ENCODE data around the gene MAD1L1.
A peak's percentile ranks its signal among the peaks of the same experiment; 100 is the strongest.

Gene MAD1L1

DNA sequence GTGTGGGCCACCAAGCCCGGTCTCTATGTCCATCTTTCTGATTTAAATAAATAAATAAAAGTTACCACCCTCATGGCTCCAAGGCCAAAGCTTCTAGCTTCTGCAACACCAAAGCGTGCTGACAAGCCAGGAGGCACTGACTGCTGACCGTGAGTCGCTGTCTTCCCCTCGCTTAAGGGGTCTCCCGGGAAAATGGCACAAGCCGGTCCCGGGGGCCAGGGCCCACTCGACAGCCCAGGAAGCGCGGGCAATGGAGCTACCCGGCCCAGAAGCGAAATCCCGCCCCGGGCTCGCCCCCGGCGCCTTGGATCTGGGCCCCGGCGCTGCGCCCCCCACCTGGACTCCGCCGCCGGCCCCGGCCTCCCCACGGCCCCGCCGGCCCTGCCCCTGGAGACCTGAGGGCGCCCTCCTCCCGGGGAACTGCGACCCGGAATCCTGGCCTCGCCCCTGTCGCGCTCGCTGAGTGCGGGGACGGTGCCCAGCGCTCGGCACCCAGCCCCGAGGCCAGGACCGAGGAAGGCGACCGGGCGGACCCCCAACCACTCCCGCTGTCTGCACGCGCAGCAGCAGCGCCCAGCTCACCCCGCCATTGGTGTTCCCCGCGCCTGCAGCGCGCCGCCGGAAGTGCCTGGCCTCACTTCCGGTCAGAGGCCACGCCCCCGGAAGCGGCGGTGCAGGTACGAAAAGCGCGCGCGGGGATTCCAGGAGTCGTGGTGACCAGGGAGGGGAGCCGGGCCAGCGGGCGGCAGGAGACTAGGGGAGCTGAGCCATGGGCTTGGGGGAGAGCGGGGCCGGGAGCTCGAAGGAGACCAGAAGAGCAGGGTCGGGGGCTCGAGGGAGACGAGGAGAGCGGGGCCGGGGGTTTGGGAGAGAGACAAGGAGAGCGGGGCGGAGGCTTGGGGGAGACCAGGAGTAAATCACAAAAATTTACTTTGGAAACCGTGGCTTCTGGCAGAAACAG lies 9.1 kb upstream of the MAD1L1 start, which contains the start of the genes MRM2 and NUDT1:
Gene MRM2, minus strand, starts transcription at position 626 of the 961 bp plus-strand sequence. Its CDS starts 36 bp downstream, at position 590.
Gene NUDT1, plus strand, starts transcription at position 647 of the 961 bp plus-strand sequence. CDS start 2,349 bp downstream, outside the sequence.
- peak; percentile 57 for DNase-seq

DNA sequence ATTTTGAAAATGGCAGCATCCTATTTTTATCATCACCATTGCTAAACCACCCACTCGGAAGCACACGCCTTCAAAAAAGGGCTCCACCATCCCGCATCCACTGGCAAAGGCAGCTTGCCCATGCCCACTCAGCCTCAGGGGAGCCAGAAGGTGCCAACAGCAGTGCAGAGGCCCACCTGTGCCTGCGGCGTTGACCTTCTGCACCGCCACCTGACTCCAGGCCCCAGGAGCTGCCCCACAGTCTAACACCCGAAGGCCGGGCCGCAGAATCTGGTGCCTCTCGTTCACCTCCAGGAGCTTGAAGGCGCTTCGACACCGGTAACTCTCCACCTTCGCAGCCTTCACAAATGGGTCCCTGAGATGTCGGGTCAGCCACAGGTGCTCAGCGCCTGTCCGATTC lies 6.5 kb upstream of the MAD1L1 start:
- DNase-seq: no peak

DNA sequence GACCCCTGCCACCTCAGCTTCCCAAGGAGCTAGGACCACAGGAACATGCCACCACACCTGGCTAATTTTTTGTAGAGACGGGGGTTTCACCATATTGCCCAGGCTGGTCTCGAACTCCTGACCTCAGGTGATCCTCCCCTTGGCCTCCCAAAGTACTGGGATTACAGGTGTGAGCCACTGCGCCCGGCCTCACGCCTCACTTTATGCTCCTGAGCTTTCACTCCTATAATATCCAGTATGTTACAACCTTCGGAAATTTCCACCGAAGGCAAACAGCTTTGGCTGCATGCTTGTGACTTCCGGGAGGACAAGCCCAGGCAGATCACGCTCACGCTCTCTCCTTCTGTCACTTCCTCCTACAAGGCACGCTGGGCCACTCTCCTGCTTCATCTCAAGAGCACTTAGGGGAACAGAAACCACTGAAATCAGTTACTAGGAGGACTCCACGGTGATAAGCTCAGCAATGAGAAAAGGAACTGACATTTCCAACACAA lies 4.4 kb upstream of the MAD1L1 start:
- DNase-seq: no peak

DNA sequence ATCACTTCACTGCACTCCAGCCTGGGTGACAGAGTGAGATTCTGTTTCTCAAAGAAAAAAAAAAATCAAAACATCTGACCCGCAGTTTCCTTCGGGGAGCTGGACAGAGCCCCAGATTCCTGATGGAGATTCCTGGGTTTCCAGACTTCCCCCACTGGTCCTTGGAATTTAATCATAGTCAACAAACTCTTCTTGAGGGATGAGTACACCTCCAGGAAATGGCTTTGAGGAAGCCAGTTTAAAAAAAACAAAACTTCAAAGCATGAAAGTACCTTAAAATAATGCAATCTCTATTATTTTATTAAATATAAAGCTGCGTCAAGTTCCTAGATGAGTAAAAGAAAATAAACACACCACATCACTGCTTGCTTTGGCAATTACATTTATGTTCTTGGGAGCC lies 1.2 kb upstream of the MAD1L1 start:
- no peak for DNase-seq

DNA sequence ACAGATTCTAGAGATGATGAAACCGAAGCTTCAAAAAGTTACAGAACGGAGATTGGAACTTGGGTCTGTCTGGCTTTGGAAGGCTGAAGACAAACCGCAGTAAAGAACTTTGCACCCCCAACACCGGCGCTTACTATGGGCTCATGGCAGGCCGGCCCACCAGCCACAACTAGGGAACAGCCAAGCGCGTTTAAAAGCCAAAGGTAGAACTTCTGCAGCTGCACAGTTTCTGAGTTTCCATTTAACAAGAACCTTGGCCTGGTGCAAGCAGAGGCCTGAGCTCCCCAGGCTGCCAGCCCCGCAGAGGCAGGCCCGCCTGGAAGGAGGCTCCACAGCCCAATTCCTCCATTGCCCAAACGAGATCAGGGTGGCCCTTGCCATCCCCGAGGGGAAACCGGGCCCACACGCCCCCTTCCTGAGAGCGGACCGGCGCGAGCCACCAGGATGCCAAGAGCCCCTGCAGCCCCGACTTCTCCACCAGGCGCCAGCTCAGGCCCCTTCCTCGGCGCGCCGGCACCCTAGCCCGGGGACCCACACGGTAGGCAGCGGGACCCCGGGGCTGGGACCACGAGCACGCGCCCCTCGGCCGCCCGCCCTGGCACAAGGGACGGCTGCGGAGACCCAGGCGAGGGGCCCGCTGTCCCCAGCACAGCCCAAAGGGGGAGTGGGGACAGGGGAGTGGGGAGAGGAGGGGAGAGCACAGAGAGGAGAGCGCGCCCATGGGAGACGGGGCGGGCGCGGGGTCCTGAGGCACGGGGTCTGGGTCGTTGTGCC lies 566 bp downstream of the MAD1L1 start:
- no peak for DNase-seq

DNA sequence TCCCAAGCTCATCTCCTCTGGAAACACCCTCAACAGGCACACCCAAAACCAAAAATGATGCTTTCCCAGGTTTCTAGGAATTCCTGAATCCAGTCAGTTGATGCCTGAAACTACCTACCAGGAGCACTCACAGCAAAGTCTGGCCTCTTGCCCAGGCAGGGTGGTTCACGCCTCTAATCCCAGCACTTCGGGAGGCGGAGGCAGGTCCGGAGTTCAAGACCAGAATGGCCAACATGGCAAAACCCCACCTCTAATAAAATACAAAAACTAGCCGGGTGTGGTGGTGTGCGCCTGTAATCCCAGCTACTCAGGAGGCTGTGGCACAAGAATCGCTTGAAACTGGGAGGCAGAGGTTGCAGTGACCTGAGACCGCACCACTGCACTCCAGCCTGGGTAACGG lies 1.9 kb downstream of the MAD1L1 start:
- DNase-seq: no peak

DNA sequence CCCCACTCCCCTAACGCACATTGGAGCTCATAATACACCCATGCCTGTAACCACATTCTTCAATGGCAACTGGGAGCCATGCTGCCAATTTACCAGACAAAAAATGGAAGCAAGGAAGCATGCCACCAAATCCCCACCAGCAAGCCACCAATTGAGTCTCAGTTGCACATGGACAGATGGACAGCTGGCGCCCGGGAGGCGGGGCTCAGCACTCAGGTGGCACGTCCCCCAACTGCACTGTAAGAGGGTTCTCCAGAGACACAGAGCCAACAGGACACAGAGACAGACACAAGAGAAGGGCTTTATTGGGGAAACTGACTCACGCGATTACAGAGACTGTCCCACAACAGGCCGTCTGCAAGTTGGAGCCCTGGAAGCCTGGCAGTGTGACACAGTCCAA lies 2.5 kb downstream of the MAD1L1 start:
- DNase-seq: no peak

DNA sequence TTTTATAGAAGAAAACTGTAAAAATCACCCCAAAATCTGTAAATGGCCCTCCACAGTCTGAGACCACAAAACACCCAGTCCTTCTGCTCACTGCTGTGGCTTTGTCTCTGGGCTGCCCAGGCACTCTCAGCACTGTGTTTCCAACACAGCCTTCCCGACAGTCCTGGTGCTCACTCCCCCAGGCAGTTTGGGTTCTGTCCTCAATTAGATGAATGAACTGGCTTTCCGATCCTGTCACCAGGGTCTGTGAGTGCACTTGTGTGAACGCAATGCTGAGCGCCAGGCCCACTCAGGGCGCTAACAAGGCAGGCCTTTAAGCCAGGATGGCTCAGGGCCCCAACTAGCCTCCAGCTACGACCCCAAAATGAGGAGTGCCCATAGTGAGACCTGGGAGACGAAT lies 3.3 kb downstream of the MAD1L1 start:
- DNase-seq: no peak

DNA sequence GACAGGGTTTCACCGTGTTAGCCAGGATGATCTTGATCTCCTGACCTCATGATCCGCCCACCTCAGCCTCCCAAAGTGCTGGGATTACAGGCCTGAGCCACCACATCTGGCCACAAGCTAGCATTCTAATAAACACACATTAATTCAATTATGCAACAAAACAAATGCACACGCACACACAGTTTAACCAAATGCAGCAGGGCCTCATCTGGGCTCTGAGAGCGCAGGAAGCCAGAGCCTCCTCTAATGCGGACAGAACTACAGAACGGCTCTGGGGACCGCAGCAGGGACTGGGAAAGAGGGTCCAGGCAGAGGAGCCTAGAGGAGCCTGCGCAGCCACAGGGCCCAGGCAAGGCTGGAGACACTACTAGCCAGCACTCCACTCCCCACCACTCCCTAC lies 3.8 kb downstream of the MAD1L1 start:
- no peak for DNase-seq

DNA sequence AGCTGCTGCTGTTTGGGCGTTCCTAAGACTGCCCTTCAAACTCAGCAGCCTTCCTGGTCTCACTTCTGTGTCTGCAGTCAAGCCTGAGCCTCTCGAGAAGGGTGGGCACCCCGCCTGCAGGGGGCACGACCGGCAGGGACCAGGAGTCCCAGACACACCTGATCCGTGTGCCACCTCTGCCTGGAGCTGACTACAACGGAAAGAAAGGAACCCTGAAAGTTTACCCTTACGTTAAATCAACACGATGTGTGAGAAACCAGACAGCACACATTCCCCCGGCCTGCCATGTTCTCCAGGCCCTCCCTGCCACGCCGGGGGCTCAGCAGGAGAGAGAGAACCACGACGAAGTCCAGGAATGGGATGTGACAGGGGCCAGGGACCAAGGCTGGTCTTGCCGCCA lies 5.0 kb downstream of the MAD1L1 start:
- DNase-seq: no peak

DNA sequence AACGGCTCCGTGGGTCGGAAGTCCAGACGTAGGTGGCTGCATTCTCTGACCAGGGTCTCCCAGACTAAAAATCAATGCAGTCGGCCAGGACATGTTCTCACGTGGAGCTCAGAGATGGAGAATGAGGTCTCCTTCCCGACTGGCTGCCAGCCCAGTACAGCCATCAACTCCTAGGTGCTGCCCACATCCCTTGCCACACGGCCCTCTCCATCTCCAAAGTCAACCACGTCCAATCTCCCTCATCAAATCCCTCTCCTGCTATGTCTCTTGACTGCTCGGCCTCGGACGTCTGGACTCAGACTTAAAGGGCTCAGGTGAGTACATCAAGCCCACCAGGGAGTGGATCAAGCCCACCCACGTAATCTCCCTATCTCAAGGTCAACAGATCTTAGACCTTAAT lies 6.9 kb downstream of the MAD1L1 start:
- DNase-seq: no peak

DNA sequence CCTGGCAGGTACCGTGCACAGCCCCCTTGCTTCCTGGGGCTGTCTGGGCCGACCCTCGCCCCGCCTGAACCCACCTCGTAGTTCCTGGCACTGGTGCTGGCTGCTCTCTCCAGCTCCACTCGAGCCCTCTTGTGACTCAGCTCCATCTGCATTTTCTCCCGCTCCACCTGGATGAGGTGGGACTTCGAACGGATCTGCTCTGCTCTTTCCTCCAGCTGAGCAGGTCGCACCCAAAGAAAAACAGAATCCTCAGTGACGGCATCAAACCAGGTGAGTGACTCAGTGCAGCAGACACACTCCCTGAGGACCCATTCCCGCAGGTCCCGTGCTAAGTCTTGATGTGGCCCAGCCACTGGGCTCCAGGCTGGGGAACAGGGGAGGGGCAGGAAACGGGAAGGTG lies 7.4 kb downstream of the MAD1L1 start:
- no peak for DNase-seq

DNA sequence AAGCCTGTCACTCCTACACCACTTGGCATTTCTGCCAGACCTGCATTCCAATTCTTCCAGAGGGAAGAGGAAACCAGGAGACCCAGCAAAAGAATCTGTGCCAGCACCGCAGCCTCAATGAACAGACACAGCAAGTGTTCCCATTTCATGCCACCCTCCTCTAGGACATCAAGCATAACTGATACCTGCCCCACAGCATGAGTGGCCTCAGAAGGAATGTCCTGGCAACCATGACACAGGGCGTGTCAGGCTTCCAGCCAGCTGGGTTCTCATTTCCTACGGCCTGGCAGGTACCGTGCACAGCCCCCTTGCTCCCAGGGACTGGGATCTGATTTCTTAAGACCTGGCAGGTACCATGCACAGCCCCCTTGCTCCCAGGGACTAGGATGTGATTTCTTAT lies 7.8 kb downstream of the MAD1L1 start:
- no peak for DNase-seq

DNA sequence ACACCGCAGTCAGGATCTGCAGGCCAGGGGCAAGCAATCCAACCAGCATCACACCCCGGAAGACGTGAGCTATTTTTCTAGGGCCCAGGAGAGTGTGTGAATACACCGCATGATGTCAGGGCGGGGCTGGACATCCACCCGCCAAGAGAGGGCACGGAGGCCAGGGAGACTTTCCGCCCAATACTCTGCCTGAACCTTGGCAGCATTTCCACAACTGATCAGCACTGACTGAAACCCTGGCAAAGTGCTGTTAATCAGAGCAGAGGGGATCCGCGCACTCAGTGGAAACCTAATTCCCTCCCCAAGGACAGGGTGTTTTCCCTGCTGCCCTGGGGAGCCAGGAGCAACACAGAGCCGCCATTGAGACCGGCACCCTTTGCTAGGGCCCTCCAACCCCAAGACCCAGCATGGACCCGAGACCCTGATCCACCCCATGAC lies 8.2 kb downstream of the MAD1L1 start:
- no peak for DNase-seq

DNA sequence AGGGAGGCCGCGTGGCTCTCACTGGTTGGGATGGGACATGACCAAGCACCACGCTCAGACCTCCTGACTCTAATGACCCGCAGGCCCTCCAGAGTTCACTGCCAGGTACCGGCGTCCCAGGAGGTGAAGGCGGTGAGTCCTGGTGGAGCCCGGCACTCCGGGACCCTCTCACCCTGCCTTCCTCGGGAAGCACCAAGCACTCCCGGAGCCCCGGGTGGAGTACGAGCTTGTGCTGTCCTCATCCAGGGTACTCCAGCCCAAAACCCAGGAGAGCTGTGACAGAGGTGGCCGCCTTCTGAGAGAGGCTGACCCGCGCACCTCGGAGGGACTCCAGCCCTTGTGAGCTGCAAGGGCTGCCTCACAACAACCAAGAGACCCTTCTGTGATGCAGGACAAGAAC lies 9.4 kb downstream of the MAD1L1 start:
- no peak for DNase-seq

DNA sequence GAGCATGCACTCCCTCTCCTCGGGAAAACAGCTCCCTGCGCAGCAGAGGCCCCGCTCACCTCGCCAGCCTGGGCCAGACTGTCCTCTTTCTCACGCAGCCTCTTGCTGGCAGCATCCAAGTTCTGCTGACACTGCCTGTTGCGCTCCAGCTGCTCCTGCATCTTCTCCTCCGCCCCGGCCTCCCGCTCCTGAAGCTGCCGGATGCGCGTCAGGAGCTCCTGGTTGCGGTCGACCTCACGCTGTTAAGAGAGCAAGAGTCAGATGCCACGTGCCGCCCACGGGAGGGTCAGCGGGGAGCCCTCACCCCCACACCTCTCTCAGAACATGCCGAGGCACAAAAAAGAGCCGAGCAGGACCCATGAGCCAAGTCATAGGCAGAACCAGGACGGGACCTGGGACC lies 10.2 kb downstream of the MAD1L1 start:
- no peak for DNase-seq

DNA sequence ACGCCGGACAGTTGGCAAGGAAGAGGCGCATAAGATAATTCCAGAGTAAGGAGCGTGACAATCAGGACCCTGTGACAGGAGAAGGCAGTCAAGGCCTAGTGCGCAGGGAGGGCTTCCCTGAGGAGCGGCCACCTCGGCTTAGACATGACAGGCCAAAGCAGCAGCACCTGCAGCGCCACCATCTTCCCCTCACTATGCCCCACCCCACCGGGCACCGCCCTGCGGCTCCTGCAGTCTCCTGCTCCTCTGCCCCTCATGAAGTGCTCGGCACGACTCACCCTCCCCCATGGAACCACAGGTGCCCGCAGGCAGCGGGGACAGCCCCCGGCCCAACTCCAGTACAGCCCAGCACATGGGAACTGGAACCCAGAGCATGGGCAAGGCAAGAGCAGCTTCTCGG lies 11.8 kb downstream of the MAD1L1 start:
- DNase-seq: no peak

DNA sequence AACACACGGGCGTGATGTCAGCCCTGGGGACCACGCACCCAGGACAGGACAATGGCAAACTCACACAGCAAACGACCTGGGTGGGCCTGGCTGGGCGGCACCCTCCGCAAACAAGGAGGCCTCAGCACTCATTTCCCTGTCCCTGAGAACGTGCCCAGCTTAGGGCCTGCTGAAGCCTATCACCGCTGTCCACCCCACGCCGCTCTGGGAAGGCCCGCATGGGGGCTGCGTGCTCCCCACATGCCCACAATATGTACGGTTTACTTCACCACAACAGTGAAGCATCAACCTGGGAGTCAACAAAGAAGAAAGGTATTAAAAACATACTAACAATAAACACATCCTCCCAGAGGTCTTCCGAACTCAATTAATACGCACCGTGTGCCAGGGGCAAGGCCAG lies 12.2 kb downstream of the MAD1L1 start:
- no peak for DNase-seq

DNA sequence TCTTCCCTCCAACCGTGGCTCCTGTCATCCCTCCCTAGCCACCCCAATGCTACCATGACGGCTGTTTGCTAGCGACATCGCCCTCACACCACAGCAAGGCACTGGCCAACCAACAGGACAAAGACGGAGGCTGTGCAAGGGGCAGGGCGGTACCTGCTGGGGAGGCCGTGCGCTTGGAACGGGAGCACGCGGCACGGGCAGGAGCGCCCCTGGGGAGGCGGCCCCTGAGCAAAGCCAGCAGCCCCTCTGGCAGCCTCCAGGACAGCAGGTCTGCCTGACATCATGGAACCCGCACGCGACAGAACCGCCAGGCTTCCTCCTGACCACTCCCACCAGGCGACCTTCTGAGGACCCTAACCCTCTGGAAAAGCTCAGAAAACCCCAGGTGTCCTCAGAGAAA lies 12.7 kb downstream of the MAD1L1 start:
- no peak for DNase-seq

DNA sequence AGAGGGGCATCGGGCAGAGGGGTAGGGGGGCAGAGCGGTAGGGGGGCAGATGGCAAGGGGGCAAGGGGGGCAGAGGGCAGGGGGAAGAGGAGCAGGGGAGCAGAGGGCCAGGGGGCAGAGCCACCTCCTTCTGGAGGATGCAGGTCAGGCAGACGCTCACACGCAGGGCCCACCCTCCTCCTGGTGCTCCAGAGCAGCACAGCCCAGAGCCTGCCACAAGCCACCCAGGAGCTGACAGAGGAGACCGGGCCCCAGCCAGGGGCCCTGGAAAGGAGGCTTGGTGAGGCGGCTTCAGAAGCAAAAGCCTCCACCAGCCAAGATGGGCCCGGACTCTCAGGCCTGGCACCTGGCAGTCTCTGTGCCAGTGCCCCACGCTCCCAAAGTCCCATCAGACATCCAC lies 13.1 kb downstream of the MAD1L1 start:
- DNase-seq: no peak

DNA sequence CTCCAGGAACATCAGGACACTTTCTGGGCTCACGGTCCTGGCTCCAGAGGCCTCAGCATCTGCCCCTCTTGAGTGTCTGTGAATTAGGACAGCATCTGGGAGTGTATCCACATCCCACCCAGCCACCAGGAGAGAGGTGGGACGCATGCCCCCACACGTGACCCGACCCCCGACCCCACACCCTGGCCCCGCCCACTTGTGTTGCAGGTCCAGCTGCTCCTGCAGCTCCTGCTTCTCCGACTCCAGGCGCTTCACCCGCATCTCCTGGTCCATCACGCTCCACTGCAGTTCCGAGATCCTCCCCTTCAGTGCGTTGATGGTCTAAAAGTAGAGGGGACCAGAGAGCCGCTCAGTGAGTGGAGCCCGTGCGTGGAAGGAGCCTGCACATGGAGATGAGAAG lies 13.6 kb downstream of the MAD1L1 start:
- no peak for DNase-seq

DNA sequence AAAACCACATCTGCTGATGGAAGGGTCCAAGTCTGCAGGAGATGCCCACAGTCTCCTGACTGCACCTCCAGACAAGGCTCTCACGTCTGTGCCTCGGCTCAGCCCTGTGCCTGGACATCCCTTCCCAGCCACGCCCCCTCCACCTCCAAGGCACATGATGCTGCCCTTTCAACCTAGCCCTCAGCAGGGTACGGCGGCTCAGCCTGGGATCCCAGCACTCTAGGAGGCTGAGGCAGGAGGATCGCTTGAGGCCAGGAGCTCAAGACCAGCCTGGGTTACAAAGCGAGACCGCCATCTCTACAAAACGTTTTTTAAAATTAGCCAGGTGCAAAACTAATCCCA lies 14.3 kb downstream of the MAD1L1 start:
- no peak for DNase-seq

DNA sequence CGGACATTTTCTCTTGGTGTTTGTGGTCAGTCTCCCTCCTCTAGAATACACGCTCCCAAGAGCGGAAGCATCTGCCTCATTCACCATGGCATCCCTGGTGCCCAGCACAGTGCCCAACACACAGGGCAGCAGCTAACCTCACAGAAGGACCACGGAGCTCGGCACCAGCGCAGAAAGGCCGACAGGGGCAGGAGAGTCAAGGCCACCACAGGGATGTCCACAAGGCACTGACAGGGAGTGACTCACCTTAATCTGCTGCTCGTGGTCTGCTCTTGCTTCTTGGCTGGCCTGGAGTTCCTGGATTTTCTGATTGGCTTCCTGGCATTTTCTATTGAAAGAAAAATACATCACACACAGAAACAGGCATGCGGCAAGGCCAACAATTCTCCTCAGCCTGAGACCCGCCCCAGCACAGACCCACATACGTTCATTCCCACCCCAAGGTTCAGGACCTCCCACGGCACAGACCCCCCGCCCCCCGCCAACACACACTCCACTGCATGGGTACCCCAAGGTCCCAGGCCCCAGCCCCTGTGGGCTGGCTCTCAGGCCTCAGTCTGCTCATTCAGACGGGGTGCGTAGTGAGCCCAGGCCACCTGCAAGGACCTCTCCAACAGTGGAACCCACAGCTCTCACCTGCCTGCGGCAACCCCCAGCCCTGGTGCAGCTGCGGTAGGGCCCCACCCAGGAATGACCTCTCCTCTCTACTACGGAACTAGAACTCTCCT lies 14.9 kb downstream of the MAD1L1 start:
- no peak for DNase-seq

Data from NK-92 treated with Interleukin-12 subunit alpha and Interleukin-12 subunit beta, amount 100 ng/mL, for 24 hours (cell line).